ENCODE data around the gene NOC2L.

NOC2L gene

DNA sequence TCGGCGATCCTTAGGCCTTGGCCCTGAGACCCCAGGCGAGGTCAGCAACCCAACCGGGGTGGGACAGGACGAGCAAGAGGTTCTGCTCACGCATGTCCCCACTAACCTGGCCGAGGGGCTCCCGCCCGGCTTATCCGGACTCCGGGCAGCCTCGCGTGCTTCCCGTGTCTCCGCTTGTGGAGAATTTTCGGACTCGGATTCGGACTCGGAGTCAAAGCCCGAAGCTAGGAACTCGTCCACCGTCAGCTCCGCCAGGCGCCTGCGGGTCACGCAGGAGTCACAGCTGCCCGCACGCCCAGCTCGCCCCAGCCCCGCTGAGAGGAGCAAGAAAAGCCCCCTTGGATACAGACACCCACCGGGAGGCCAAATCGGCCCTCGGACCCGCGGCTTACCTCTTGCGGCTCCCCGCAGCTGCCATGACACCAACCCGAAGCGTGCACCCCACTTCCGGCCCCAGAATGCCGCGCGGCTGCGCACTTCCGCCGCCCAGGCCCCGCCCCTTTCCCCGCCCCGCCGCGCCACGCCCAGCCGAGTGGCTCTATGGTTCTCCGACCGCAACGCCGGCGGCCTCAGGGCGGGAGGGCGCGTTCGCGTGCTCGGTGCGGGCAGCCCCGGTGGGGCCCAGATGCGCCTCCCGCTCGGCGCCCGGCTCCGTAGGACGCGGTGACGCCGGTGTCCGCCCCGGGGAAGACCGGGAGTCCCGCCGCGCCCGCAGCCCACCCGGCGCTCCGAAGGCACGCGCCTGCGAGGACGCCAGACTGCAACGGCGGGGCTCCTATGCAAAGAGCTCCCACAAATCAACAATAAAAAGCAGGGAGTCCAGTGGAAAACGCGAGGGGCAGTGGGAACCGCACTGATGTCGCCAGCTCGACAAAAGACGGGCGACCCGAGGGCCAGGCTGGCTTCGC lies at the start of gene NOC2L:
TSS of gene NOC2L (minus strand) at position 434 of the 908 bp plus-strand sequence. CDS start at position 418, 16 bp downstream.
- DNase-seq (ENCODE audit: insufficient read length, low spot score) (peak; percentile 98), FAIRE-seq (peak; percentile 91)

DNA sequence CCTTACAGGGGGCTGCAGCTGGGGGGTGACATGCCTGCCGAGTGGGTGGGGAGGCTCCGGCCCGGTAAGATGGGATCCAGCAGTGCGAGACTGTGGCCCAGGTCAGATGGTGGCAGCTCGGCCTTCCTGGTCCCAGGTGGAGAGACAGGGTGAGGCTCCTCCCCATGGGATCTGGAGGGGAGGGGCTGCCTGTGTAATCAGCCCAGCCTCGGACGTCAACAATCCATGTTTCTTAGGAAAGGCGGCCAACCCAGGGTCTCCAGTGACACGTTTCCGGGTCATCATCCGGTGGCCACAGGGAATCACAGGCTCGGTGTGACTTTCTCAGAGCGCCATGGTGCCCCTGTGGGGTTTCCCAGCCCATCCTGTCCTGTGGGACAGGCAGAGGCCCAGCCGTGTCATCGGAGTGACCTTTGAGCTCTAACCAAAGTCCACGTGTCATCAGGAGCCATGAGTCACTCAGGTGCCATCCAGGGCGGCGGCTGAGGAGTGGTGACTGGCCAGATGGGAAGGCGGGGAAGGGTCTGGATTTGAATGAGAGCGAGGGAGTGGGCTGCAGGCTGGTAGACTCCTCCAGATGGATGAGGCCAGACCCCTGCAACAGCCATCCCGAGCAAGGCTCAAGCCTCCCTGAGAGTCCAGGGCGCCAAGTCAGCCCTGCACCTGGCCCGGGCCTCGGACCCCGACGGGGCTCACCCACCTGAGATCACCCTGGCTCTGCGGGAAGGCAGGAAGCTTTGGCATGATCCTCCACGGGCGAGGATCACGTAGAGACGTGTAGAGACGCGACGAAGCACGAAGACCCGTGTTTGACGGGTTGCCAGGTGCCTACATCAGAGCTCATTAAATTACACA lies 47.5 kb upstream of the NOC2L start:
- DNase-seq (ENCODE audit: insufficient read length, low spot score) (no peak), FAIRE-seq (no peak)

DNA sequence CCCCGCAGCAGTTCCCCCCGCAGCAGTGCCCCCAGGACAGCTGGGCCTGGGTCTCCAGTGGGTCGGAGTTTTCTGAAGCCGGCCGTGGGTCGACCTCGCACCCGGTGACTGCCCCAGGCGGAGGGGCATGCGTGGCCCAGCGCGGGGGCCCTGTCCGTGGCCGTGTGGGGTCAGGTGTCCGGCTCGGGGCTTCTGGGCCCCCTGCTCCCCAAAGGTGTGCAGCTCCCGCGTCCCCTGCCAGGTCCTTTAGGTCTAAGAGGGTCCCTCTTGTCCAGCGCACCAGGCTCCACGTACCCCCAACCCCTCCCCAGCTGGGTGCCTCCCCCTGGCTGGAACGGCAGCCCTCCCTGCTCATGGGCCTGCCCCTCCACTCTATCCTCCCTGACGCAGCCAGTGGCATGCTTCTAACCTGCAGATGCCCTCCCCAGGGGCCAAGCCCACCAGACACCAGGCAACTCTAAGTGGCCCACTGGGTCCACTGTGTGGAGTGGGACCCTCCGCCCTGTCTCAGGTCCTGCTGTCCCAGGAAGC lies 46.8 kb upstream of the NOC2L start:
- no peak for DNase-seq (ENCODE audit: insufficient read length, low spot score)
- no peak for FAIRE-seq

DNA sequence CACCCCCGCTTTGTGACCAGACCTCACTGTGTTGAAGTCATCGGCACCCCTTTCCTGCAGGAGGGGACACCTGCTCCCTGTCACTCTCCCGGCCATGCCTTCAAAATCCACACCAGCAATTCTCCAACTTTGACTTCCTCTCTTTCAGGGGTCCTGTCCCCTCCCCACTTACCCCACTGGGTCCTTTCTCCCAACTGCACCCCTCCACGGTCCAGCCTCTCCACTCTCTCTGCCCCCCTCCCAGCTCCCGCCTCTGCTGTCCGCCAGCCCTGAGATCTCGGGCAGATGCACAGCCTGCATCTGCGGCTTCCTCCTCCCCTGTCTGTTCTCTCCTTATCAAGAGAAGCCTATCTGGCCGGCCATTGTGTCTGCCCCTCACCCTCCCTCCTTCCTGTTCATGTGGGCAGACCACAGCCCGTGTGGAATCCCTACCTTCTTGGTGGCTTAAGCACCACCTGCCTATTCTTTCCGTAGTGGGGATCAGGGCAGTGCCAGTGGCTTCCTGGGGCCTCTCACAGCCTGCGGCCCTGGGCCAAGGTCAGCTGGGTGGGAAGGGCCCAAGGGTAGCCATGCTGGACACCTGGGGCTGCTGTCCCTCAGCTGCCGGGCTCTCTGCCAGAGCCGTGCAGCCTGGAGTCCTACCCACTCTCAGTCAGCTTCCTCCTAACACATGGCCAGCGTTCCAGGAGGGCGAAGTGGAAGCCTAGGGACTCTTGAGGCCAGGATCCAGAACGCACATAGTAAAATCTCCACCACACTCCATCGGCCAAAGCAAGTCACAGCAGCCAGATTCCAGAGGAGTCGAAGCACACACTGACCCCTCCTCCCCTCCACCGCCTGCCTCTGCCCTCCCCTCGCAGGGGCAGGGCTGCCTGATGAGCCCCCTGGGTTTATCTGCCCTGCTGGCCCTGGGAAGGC lies 46.0 kb upstream of the NOC2L start:
- DNase-seq (ENCODE audit: insufficient read length, low spot score) (no peak), FAIRE-seq (peak; percentile 67)

DNA sequence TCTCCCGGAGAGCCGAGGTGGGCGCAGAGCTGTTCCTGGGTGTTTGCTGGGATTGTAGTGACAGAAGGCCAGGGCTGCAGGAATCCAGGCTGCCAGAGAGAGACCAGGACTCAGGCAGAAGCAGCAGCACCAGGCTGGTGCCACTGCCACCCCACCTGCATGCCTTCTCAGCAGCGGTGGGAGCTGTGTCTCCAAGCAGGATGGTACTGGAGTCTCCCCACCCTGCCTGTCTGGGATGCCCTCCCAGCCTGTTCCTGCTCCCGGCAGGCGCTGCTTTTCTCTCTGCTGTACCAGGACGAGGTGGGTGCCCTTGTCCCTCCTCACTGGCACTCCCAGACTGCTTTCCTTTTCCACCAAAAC lies 45.3 kb upstream of the NOC2L start:
- DNase-seq (ENCODE audit: insufficient read length, low spot score) (no peak), FAIRE-seq (no peak)

DNA sequence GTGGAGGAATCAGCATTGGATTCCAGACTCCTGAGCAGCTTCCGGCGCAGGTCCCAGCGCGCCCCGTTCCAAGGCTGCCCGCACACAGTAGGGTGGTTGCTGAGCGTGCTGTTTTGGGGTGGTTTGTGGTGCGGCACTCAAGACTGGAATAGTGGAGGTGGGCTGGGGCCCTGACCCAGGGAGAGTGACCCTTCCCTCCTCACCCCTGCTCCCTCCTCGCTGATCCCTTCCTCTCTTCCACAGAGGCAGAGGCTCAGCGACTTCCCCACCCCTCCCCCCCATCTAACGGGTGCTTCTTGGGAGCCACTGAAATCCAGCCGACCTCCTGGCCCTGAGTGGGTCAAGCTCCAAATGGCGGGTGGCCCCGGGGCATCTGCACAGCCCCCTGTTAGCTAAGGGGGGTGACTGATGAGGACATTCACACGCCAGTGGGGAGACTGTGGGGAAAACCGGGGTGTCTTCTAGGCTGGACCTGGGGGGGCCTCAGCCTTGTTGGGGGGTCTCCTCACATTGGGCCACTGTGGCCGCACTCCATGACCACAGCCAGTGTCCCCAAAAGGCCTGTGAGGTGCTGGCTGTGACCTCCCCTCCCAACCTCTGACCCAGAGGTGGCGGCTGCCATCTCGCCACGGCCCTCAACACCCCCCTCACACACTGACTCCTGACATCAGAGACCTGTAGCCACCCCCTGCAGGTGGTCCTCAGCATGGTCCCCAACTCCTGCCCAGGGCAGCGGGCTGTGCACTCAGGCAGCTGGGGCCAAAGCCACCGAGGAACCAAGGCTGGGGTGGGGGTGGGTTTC lies 44.8 kb upstream of the NOC2L start:
- no peak for DNase-seq (ENCODE audit: insufficient read length, low spot score)
- no peak for FAIRE-seq

DNA sequence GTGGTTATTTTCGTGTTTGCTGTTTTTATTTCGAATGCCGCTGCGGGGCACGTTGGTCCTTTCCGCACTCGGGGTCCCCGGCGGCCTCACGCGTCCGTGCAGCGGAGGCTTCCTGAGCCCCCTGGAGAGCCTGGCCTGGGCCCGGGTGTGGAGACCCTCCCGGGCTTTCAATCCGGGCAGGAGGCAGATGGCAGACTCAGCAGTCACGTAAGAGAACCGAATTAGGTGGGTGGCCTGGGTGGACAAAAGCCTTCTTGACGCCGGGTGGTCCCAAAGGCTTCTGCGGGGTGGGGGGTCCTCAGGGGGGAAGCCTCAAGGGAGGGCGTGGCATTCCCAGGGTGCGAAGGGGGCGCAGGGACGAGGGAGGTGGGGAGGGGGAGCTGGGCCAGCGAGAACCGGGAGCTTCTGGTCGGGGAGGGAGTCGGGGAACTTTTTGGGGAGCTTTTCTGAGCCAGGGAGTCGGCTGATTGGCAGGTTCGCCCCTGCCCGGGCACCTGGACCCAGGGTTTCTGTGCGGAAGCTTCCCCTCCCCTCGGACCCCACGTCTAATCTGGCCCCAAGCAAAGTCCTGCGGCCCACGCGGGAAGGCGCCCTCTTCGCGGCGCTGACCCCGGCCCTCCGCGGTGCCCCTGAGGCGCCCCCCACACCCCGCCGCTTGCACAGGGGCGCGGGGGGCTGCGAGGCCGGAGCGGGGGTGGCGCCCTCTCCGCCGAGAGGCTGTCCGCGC lies 42.2 kb upstream of the NOC2L start:
- DNase-seq (ENCODE audit: insufficient read length, low spot score) (no peak), FAIRE-seq (no peak)

DNA sequence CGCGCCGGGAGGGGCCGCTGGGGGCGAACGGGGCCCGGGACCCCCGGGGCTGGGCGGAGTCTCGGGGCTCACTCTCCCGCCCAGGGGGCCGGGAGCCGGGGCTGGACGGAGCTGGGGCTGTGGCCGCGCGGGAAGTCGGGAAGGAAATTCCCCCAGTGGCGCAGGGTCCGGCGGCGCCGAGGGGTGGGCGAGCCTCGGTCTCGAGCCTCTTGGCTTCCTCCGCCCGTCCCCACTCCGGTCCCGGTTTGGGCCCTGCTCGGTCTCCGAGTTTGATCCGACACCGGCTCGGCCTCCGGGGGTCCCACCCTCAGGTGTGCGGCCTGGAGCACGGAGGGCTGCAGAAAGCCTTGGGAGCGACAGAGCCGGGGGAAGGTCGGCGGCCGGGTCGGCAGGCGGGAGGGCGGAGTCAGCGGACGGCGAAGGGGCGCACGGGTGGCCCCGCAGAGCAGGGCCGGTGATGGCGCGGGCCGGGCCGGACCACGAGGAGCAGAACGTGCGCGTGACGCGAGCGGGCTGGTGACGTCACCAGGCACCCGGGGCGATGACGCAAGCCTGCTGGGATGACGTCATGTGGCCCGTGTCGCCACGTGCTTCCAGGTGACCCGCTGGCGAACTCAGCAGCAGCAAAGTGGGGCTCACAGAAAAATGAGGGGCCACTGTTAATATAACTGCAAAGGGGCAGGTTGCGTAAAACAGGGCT lies 41.5 kb upstream of the NOC2L start:
- DNase-seq (ENCODE audit: insufficient read length, low spot score) = peak; percentile 91
- FAIRE-seq = peak; percentile 93

DNA sequence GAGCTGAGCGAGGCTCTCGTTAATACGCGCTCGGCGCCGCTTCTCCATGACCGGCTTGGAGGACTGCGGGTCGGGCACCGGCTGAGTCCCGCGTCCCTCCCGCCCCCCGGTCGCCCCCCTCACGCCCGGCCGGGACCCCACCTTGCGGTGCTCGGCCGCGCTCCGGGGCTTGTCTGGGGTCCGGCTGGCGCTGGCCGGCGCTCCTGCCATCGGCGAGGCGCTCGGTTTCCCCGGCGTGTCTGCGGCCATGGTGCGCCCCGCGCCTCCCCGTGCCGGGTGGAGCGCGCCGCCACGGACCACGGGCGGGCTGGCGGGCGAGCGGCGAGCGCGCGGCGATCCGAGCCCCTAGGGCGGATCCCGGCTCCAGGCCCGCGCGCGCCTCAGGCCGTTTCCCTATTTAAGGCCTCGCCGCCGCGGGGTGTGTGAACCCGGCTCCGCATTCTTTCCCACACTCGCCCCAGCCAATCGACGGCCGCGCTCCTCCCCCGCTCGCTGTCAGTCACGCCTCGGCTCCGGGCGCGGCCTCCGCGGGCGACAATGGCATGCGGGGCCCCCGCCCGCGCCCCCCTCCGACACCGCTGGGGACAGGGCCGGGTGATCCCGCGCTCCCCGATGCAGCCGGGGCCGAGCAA lies 40.8 kb upstream of the NOC2L start, which contains the start of gene HES4:
TSS of gene HES4 (minus strand) at position 373 of the 632 bp plus-strand sequence. CDS start at position 249, 124 bp downstream.
- no peak for DNase-seq (ENCODE audit: insufficient read length, low spot score)
- FAIRE-seq = peak; percentile 18

DNA sequence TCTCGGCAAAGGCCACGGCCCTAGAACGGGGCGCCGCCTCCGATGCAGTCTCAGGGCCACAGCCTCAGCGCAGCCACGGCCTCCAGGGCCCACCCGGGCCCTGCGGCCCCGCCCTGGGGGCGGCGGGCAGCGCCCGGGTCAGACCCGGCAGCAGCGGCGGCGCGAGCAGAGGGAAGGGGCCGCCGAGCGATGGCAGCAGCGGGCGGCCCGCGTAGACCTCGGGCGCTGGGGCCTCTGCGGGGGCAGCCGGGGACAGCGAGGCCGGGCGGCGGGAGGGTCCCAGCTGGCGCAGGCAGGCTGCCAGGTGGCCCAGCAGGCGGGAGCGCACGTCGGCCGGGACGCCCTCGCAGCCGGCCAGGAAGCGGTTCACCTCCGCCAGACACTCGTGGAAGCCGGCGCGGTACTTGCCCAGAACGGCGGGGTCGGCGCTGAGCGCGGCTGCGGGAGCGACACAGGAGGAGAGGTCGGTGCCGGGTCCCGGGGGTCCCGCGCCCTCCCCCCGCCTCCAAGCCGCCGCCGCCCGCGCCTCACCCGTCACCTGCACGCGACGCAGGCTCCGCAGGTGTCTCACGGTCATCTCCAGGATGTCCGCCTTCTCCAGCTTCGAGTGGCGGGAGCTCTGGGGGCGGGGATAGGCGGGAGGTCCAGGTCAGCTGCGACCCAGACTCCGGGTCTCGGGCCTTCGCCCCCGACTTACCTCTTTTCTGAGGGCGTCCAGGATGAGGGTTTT lies 40.1 kb upstream of the NOC2L start:
- FAIRE-seq (no peak), DNase-seq (ENCODE audit: insufficient read length, low spot score) (no peak)

DNA sequence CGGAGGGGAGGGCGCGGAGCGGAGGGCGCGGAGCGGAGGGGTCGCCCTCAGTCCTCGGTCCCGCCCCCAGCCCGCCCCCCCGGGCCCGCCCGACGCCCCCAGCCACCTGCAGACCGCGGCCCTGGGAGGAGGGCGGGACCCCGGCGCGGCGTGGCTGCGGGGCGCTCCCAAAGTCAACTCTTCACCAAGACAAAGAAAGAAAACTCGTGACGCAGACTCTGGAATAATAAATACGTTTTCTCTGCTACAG lies 39.6 kb upstream of the NOC2L start:
- FAIRE-seq = no peak
- DNase-seq (ENCODE audit: insufficient read length, low spot score) = no peak

DNA sequence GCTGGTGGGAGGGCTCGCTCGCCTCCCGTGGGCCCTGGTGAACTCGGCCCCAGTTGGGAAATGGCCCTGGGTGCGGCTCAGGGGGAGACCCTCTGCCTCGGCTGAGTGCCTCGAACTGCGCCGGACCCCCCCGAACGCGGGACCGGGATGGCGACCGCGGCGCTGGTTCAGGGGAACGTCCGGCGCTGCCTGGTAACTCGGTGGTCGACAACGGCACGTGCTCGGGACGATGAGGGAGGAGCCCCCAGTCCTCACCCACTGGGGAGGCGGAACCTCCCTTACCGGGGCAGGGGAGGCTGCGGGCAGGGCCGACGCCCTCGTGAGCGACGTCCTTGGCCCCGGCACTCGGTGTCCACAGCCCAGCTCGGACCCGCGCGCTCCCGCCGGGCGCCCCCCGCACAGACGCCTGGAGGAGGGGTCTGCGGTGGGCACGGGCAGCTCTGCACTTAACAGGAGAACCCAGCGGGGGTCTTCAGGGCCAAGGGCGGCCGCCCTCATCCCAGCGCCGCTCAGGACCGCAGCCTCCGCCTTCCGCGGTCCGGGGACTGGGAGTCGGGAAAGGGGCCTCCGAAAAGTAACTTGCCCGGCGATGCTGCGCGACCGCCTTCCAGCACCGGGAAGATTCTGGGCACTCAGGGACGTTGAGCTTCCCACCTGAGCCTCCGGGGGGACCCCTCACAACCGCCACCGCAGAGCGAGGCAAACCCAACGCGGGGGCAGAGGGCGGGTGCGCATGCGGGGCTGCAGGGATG lies 39.1 kb upstream of the NOC2L start:
- FAIRE-seq = no peak
- DNase-seq (ENCODE audit: insufficient read length, low spot score) = no peak

DNA sequence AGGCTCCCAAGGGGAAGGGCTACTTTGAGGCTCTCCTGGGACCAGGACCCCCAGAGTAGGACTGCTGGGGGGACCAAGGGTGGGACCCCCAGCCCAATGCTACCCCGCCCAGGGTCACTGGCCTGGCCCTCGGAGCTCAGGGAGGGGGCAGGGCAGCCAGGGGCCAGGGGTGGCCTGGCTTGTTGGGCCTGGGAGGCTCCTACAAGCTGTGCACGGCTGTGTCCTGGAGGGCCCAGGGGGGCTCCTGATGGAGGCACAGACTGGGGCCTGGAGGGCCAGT lies 38.6 kb upstream of the NOC2L start:
- DNase-seq (ENCODE audit: insufficient read length, low spot score) (no peak), FAIRE-seq (no peak)

DNA sequence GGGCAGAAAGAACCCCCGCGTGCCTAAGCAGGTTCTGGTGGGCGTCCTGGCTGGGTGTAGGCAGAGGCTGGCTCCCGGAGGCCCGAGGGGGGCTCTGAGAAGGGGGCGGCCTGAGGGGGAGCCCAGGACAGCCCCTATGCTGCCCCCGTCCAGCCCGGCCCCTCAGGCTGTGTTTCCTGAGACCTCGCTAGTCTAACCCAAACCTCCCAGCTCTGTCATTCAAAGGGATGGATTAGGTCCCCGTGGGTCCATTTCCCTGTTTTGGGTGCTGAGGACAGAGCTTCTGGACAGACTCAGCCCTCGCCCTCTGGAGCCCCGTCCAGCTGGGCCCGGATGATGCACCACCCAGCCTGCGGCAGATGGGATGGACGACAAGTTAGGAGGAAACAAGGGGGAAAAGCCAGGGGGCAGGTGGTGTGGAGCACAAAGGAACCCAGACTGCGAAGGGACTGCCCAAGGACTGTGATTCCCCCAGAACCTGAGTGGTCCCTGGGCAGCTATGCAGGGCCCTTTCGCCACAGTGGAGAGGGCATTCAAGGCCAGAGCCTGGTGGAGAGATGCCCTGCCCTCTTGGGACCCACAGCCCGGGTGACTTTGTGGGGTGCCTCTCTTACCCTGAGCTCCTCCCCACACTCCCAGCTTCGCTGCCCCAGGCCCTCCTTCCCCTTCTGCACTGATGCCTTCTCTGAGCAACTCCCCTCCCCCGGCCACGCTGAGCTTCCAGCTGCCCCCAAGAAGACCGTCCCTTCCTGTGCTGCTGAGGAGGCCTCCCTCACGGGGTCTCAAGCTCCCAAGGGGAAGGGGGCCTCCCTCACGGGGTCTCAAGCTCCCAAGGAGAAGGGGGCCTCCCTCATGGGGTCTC lies 38.0 kb upstream of the NOC2L start:
- DNase-seq (ENCODE audit: insufficient read length, low spot score) = no peak
- no peak for FAIRE-seq

DNA sequence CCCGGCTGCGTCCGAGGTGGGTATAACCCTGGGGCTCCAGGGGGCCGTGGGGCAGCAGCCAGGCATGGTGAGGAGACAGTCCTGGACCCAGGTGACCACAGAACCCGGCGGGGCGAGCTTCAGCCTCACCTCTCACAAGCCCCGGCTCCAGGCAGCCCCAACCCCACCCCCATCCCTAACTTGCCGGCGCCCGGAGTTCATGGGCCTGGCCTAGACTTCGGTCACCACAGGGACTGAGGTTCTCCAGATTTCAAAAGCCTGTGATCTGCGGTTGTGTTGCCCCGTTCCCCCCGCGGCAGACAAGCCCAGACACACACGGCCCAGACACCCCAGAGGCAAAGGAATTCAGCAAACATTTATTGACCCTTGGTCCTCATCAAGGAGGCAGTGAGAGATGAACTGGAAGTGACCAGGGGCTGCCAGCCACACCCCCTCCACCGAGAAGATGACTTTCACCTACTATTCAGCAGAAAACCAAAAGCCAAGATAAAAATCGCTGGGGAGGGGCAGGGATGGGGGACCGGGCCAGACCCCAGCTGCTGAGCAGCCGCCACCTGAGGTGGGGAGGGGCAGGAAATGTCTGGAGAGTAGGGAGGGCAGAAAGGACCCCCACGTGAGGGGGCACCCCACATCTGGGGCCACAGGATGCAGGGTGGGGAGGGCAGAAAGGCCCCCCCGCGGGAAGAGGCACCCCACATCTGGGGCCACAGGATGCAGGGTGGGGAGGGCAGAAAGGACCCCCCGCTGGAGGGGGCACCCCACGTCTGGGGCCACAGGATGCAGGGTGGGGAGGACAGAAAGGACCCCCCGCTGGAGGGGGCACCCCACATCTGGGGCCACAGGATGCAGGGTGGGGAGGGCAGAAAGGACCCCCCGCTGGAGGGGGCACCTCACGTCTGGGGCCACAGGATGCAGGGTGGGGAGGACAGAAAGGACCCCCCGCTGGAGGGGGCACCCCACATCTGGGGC lies 36.9 kb upstream of the NOC2L start:
- DNase-seq (ENCODE audit: insufficient read length, low spot score) (no peak), FAIRE-seq (no peak)
